ENCODE data around the gene MAPK8IP2.

- TF ChIP-seq JUND (IDR thresholded peaks at IDR 0.05; ENCODE audit: low read depth, low read length) = no peak
- TF ChIP-seq RBBP5 (conservative IDR thresholded peaks at IDR 0.05) = no peak
- no peak for TF ChIP-seq MAX (IDR thresholded peaks at IDR 0.05; ENCODE audit: low read depth, low read length)
- TF ChIP-seq CTCF (IDR thresholded peaks at IDR 0.05 in 2 of 3, conservative IDR thresholded peaks at IDR 0.05 in 1 of 3; ENCODE audit: control insufficient read depth in 2 of 3, extremely low read depth in 1 of 3, insufficient read depth in 1 of 3, low read depth in 3 of 3, low read length in 3 of 3) = no peak
- TF ChIP-seq SIN3A (IDR thresholded peaks at IDR 0.05; ENCODE audit: low read depth, low read length) = no peak
- no peak for TF ChIP-seq RELA (IDR thresholded peaks at IDR 0.05; ENCODE audit: borderline replicate concordance, partially characterized antibody)
- TF ChIP-seq POLR2A (IDR thresholded peaks at IDR 0.05; ENCODE audit: low read depth, low read length) = no peak
- TF ChIP-seq ZNF687 (IDR thresholded peaks at IDR 0.05) = no peak
- TF ChIP-seq CREB1 (IDR thresholded peaks at IDR 0.05; ENCODE audit: low read depth) = no peak
- no peak for TF ChIP-seq EP300 (IDR thresholded peaks at IDR 0.05; ENCODE audit: borderline replicate concordance in 1 of 2, control insufficient read depth in 1 of 2, low read depth in 2 of 2, low read length in 2 of 2)
- TF ChIP-seq, protein P1, sequence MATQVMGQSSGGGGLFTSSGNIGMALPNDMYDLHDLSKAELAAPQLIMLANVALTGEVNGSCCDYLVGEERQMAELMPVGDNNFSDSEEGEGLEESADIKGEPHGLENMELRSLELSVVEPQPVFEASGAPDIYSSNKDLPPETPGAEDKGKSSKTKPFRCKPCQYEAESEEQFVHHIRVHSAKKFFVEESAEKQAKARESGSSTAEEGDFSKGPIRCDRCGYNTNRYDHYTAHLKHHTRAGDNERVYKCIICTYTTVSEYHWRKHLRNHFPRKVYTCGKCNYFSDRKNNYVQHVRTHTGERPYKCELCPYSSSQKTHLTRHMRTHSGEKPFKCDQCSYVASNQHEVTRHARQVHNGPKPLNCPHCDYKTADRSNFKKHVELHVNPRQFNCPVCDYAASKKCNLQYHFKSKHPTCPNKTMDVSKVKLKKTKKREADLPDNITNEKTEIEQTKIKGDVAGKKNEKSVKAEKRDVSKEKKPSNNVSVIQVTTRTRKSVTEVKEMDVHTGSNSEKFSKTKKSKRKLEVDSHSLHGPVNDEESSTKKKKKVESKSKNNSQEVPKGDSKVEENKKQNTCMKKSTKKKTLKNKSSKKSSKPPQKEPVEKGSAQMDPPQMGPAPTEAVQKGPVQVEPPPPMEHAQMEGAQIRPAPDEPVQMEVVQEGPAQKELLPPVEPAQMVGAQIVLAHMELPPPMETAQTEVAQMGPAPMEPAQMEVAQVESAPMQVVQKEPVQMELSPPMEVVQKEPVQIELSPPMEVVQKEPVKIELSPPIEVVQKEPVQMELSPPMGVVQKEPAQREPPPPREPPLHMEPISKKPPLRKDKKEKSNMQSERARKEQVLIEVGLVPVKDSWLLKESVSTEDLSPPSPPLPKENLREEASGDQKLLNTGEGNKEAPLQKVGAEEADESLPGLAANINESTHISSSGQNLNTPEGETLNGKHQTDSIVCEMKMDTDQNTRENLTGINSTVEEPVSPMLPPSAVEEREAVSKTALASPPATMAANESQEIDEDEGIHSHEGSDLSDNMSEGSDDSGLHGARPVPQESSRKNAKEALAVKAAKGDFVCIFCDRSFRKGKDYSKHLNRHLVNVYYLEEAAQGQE (IDR thresholded peaks at IDR 0.05; ENCODE audit: low read depth, low read length) = no peak
- TF ChIP-seq POLR2AphosphoS5 (IDR thresholded peaks at IDR 0.05; ENCODE audit: low read length) = no peak
These were observed 7.0 kb downstream of the MAPK8IP2 start for GRCh38 chr22:50607659-50608020.
